Left lung (tissue), 10 donors: ENCODE data around the gene SPON1. TPM values are rescaled to one million over a fixed set of nuclear protein-coding genes. Genes with fewer than 3 reads are reported as not detected.

Experiments used
- ATAC-seq: fragments of 200-7000 bp; cut with Tn5 transposase; one replicate; pipeline ENCODE4 v1.9.1; 2020; ENCODE audit warnings: moderate library complexity
- DNase-seq, 4 donors: peaks; one replicate each; pipeline ENCODE4 v3.0.0-alpha.2; 2013 to 2020
- H3K27ac ChIP-seq, 2 donors: fragments of 200-600 bp; sonication (generic) in 1 of 2; one replicate each; pipeline versions ENCODE4 v1.5.0 to v1.8.0; 2020 to 2021
- H3K27me3 ChIP-seq, 2 donors: fragments of 200-600 bp; sonication (generic) in 1 of 2; one replicate each; pipeline versions ENCODE4 v1.5.0 to v1.8.0; 2020 to 2021
- H3K36me3 ChIP-seq, 2 donors: fragments of 200-600 bp; sonication (generic) in 1 of 2; one replicate each; pipeline versions ENCODE4 v1.5.0 to v1.8.0; 2020 to 2021
- H3K4me1 ChIP-seq, 2 donors: fragments of 200-600 bp; one replicate each; pipeline ENCODE4 v1.8.0; 2021
- H3K4me3 ChIP-seq, 2 donors: fragments of 200-600 bp; sonication (generic) in 1 of 2; one replicate each; pipeline versions ENCODE4 v1.5.0 to v1.8.0; 2020 to 2021; ENCODE audit warnings: mild to moderate bottlenecking in 1 of 2
- H3K9me3 ChIP-seq, 2 donors: fragments of 200-600 bp; sonication (generic) in 1 of 2; one replicate each; pipeline versions ENCODE4 v1.5.0 to v1.8.0; 2020 to 2021
- intact Hi-C, 2 donors: fragments of 100-400 bp; cut with DNase I; formaldehyde crosslinking; loops; one replicate each; pipeline versions ENCODE4 v1.11.2 to v1.14.2; 2022
- polyA plus RNA-seq, 6 donors: library from polyadenylated mRNA; unstranded; fragments of 120-200 nt; gene quantifications; one replicate each; pipeline ENCODE4 v1.2.1, GENCODE V29; 2013; ENCODE audit not compliant: insufficient read length in 6 of 6
- total RNA-seq, 2 donors: library from RNA; stranded (reverse); fragmentation: NEBNext Ultra II Directional; extraction: Animal tissue kit (Norgen Biotek cat#: 25700); gene quantifications; one replicate each; pipeline ENCODE4 v1.2.1, GENCODE V29; 2021
- TF ChIP-seq, protein P1 (sequence below), 2 donors: fragments of 200-600 bp; sonication (generic) in 1 of 2; IDR thresholded peaks; one replicate each; pipeline versions ENCODE4 v1.5.0 to v1.8.0; 2021; ENCODE audit warnings: antibody characterized with exemption in 2 of 2
- donor health status: DM: no; HTN: yes; CAD: no.
- donor health status: DM: no; HTN: no; CAD: no.

The SPON1 gene
- total and polyA plus RNA-seq, 8 donors, result 83.2 to 136 (median 97.4) TPM

DNA sequence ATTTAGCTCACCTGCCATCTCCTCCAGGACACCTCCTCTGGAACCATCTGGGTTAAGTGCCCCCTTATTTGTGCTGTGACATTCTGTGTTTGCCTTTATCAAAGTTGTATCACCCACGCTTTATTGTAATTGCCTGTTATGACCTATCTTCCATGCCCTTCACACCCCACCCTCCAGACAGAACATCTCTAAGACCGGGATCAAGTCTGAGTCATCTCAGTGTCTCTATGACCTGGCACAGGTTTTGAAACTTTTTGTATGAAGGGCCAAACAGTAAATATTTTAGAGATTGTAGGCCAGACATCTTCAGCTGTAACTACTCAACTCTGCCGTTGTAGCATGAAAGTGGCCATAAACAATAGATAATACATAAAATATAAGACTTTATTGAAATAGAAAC is 161.8 kb downstream of the SPON1 start:
- no peak overlapping the region for H3K4me3 ChIP-seq
- no peaks in the 10 kb centered on the region for H3K9me3 ChIP-seq
- DNase-seq, result no peak
- TF ChIP-seq, protein P1, sequence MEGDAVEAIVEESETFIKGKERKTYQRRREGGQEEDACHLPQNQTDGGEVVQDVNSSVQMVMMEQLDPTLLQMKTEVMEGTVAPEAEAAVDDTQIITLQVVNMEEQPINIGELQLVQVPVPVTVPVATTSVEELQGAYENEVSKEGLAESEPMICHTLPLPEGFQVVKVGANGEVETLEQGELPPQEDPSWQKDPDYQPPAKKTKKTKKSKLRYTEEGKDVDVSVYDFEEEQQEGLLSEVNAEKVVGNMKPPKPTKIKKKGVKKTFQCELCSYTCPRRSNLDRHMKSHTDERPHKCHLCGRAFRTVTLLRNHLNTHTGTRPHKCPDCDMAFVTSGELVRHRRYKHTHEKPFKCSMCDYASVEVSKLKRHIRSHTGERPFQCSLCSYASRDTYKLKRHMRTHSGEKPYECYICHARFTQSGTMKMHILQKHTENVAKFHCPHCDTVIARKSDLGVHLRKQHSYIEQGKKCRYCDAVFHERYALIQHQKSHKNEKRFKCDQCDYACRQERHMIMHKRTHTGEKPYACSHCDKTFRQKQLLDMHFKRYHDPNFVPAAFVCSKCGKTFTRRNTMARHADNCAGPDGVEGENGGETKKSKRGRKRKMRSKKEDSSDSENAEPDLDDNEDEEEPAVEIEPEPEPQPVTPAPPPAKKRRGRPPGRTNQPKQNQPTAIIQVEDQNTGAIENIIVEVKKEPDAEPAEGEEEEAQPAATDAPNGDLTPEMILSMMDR (IDR thresholded peaks at IDR 0.05), result no peak
- no peak overlapping the region for H3K27ac ChIP-seq
- no peaks in the 10 kb centered on the region for H3K4me1 ChIP-seq
- no peak for ATAC-seq
- no peaks in the 10 kb centered on the region for H3K36me3 ChIP-seq
- intact Hi-C loops, result no loop called here
- H3K27me3 ChIP-seq, result no peaks in the 10 kb centered on the region

DNA sequence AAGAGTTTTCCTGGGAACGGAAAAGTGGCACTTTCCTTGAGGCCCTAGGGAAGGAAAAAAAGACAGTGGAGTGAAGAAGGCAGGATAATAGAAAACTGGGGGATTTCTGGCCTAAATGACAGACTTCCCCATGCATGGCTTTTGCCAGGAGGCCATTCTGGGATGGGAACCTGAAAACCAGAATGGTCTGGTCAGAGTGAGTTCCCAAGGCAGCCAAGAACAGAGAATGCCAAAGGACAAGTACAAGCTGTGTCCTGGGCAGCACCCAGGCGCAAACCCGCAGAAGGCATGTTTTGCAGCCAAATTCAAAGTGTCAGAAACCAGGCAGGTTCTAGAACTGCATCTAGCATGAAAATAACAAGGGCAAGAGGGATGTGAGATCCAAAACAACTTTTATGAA is 162.4 kb downstream of the SPON1 start:
- no peaks in the 10 kb centered on the region for H3K27me3 ChIP-seq
- TF ChIP-seq, protein P1 (IDR thresholded peaks at IDR 0.05), result no peak
- no peak for DNase-seq
- no peaks in the 10 kb centered on the region for H3K9me3 ChIP-seq
- H3K27ac ChIP-seq, result no peak overlapping the region
- no peak overlapping the region for H3K4me3 ChIP-seq
- H3K36me3 ChIP-seq, result no peaks in the 10 kb centered on the region
- no peaks in the 10 kb centered on the region for H3K4me1 ChIP-seq
- no peak for ATAC-seq
- intact Hi-C loops, result no loop called here

DNA sequence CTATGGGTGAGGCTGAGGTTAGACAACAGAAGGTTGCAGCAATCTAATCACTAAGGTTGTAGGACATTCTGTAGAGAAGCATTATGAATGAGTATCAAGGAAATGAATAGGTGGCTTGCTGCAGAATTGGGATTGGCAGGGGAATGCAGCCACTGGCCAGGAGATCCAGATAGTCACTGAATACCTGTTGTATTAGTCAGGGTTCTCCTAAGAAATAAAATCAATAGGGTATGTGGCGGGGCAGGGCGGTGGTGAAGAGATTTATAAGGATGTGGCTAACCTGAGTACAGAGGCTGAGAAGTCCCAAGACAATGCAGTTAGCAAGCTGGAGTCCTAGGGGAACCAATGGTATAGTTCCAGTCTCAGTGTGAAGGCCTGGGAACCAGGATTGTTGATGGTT is 163.0 kb downstream of the SPON1 start:
- TF ChIP-seq, protein P1 (IDR thresholded peaks at IDR 0.05), result no peak
- DNase-seq (no peak), ATAC-seq (no peak)
- Histone ChIP-seq H3K27ac (no peak overlapping the region), H3K9me3 (no peaks in the 10 kb centered on the region), H3K4me3 (no peak overlapping the region), H3K36me3 (no peaks in the 10 kb centered on the region), H3K27me3 (no peaks in the 10 kb centered on the region), H3K4me1 (no peaks in the 10 kb centered on the region)
- intact Hi-C loops, result no loop called here

DNA sequence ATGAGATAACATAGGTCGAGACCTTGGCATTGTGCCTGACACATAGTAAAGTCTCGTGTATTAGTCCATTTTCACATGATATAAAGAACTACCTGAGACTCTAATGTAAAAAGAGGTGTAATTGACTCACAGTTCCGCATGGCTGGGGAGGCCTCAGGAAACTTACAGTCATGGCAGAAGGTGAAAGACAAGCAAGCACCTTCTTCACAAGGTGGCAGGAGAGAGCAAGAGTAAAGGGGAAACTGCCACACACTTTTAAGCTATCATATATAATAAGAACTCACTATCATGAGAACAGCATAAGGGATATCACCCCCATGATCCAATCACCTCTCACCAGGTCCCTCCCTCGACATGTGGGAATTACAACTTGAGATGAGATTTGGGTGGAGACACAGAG is 165.2 kb downstream of the SPON1 start:
- H3K4me1 ChIP-seq, result no peaks in the 10 kb centered on the region
- H3K27me3 ChIP-seq, result no peaks in the 10 kb centered on the region
- no peaks in the 10 kb centered on the region for H3K9me3 ChIP-seq
- intact Hi-C loops, result no loop called here
- ATAC-seq (no peak), DNase-seq (no peak)
- no peak overlapping the region for H3K4me3 ChIP-seq
- TF ChIP-seq, protein P1 (IDR thresholded peaks at IDR 0.05), result no peak
- no peaks in the 10 kb centered on the region for H3K36me3 ChIP-seq
- H3K27ac ChIP-seq, result no peak overlapping the region

DNA sequence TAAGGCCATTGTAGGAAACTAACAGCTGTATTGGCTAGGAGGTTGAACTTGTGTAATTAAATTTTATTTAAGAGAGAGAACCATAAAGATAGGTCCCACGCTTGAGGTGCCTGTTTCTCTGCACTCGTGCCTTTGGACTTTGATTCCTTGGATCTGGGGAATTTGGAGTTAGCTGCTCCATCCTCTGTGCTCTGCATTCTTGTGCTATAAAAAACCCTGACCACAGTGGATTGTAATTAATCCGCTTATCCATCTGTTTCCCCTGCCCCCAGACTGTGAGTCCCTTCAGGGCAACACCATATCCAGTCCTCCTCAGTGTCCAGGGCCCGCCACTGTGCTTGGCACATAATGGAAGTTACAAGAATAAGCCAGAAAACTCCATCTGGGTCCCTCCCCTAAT is 169.8 kb downstream of the SPON1 start:
- H3K9me3 ChIP-seq, result no peaks in the 10 kb centered on the region
- intact Hi-C loops, result no loop called here
- H3K27ac ChIP-seq, result no peak overlapping the region
- H3K36me3 ChIP-seq, result no peaks in the 10 kb centered on the region
- H3K4me1 ChIP-seq, result no peaks in the 10 kb centered on the region
- H3K4me3 ChIP-seq, result no peak overlapping the region
- no peak for ATAC-seq
- H3K27me3 ChIP-seq, result no peaks in the 10 kb centered on the region
- no peak for DNase-seq
- TF ChIP-seq, protein P1 (IDR thresholded peaks at IDR 0.05), result no peak
